Measurements from ENCODE around the gene MRC1. TPM values are rescaled to one million over a fixed set of nuclear protein-coding genes. Genes with fewer than 3 reads are reported as not detected.

MRC1 gene
- polyA plus RNA-seq, 1 donor (not counting 4 experiments of a cell fraction or from before 2014, with no cell fraction given), result 0.01 TPM

GRCh38 chr10:17842641-17843040 is 33.5 kb downstream of the MRC1 start:
- FAIRE-seq, result no peak
- Histone ChIP-seq H3K9me1 (ENCODE audit: control insufficient read depth, extremely low read depth, insufficient read depth, low read length) (no peaks in the 10 kb centered on the region), H2AFZ (ENCODE audit: control insufficient read depth, low read length) (no peak overlapping the region), H3K4me2 (ENCODE audit: control insufficient read depth, extremely low read depth, insufficient read depth, low read depth, low read length) (no peak overlapping the region), H3K79me2 (ENCODE audit: control insufficient read depth, insufficient read depth, low read length) (no peaks in the 10 kb centered on the region), H3K4me1 (ENCODE audit: control insufficient read depth, extremely low read depth, insufficient read depth, low read length) (no peaks in the 10 kb centered on the region), H4K20me1 (ENCODE audit: control insufficient read depth, extremely low read depth, insufficient read depth, low read length) (no peaks in the 10 kb centered on the region), H3K4me3 (ENCODE audit: control insufficient read depth in 2 of 3, extremely low read depth in 1 of 3, insufficient read depth in 2 of 3, low read depth in 1 of 3, low read length in 3 of 3) (no peak overlapping the region), H3K27ac (ENCODE audit: control insufficient read depth, insufficient read depth, low read length) (no peak overlapping the region), H3K9ac (ENCODE audit: control insufficient read depth, extremely low read depth, insufficient read depth, low read length) (no peak overlapping the region), H3K36me3 (ENCODE audit: control insufficient read depth in 2 of 2, extremely low read depth in 1 of 2, insufficient read depth in 2 of 2, low read length in 2 of 2) (no peaks in the 10 kb centered on the region), H3K27me3 (ENCODE audit: control insufficient read depth, extremely low read depth, insufficient read depth, low read length) (no peaks in the 10 kb centered on the region), H3K9me3 (ENCODE audit: control insufficient read depth, low read depth, low read length) (no peaks in the 10 kb centered on the region)
- dilution Hi-C loops (cut with MboI; ENCODE audit: extremely low pct_ligation_motif_present, low sequenced_read_pairs), result no loop called here
- DNase-seq (ENCODE audit: low read depth, low spot score), result no peak
- TF ChIP-seq EZH2 (IDR thresholded peaks at IDR 0.05; ENCODE audit: low read length), result no peak
- TF ChIP-seq CTCF (optimal IDR thresholded peaks at IDR 0.05 in 1 of 3, IDR thresholded peaks at IDR 0.05 in 1 of 3, conservative IDR thresholded peaks at IDR 0.05 in 1 of 3; ENCODE audit: extremely low read depth in 1 of 3, insufficient read depth in 2 of 3, low read length in 3 of 3), result no peak

GRCh38 chr10:17847585-17848296 is 38.6 kb downstream of the MRC1 start:
- peak overlapping the region; percentile 37 for H2AFZ ChIP-seq (ENCODE audit: control insufficient read depth, low read length)
- H3K36me3 ChIP-seq (ENCODE audit: control insufficient read depth in 2 of 2, extremely low read depth in 1 of 2, insufficient read depth in 2 of 2, low read length in 2 of 2), result no peaks in the 10 kb centered on the region
- H3K27ac ChIP-seq (ENCODE audit: control insufficient read depth, insufficient read depth, low read length), result no peak overlapping the region
- H3K4me2 ChIP-seq (ENCODE audit: control insufficient read depth, extremely low read depth, insufficient read depth, low read depth, low read length), result no peak overlapping the region
- no peaks in the 10 kb centered on the region for H4K20me1 ChIP-seq (ENCODE audit: control insufficient read depth, extremely low read depth, insufficient read depth, low read length)
- TF ChIP-seq CTCF (optimal IDR thresholded peaks at IDR 0.05 in 1 of 3, IDR thresholded peaks at IDR 0.05 in 1 of 3, conservative IDR thresholded peaks at IDR 0.05 in 1 of 3; ENCODE audit: extremely low read depth in 1 of 3, insufficient read depth in 2 of 3, low read length in 3 of 3) (peak in 2 of 3 experiments; percentile 28 to 30), EZH2 (IDR thresholded peaks at IDR 0.05; ENCODE audit: low read length) (no peak)
- H3K9me3 ChIP-seq (ENCODE audit: control insufficient read depth, low read depth, low read length), result no peaks in the 10 kb centered on the region
- no peaks in the 10 kb centered on the region for H3K27me3 ChIP-seq (ENCODE audit: control insufficient read depth, extremely low read depth, insufficient read depth, low read length)
- H3K4me1 ChIP-seq (ENCODE audit: control insufficient read depth, extremely low read depth, insufficient read depth, low read length), result no peaks in the 10 kb centered on the region
- no peak for FAIRE-seq
- no peak overlapping the region for H3K4me3 ChIP-seq (ENCODE audit: control insufficient read depth in 2 of 3, extremely low read depth in 1 of 3, insufficient read depth in 2 of 3, low read depth in 1 of 3, low read length in 3 of 3)
- no peaks in the 10 kb centered on the region for H3K79me2 ChIP-seq (ENCODE audit: control insufficient read depth, insufficient read depth, low read length)
- no peak overlapping the region for H3K9ac ChIP-seq (ENCODE audit: control insufficient read depth, extremely low read depth, insufficient read depth, low read length)
- no peak for DNase-seq (ENCODE audit: low read depth, low spot score)
- dilution Hi-C loops (cut with MboI; ENCODE audit: extremely low pct_ligation_motif_present, low sequenced_read_pairs), result no loop called here
- H3K9me1 ChIP-seq (ENCODE audit: control insufficient read depth, extremely low read depth, insufficient read depth, low read length), result no peaks in the 10 kb centered on the region
